ENCODE data around the gene UPK1B.

DNA sequence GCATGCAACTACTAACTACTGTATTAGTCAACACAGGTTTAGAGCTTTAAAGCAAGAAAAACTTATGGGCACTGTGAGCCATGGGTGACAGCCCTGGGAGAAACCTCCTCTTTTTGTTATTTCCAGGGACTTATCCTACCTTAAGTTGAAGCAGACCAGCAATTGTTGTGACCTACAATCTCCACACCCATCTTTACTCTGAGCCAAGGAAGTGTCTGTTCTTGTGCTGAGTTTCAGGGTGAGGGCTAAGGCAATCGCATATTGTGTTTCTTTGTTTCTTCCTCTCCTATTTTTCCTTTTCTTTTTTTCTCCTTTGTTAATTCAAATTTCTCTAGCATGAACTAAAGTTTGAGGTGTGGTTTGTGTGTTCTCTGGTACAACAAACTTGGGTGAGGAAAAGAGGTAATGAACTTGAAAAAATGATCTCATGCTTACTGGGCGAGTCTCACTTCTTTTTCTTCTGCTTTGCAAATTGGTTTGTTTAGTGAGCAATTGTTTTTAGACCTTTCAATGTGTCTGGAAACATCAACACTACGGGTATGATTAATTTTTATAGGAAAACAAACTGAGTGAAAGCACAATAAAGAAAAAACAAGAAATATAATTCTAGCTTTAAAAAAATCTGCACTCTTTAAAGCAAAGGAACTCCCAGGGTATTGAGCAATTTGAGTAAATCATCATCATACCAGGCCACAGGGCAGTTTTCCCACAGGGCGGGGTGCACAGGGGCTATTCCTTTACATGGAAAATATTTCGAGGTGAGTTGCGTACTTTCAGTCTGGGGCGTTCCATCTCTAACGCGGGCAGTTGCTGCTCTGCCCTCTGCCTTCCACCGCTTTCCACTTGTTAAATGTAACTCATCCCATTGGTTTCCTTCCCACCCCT lies 2.7 kb downstream of the UPK1B start:
- TF ChIP-seq CTCF (IDR thresholded peaks at IDR 0.05) (no peak), POLR2A (IDR thresholded peaks at IDR 0.05) (no peak)

Data from heart left ventricle (tissue), 13 donors.